ENCODE measurements around the gene FLNB. TPM values are rescaled to one million over a fixed set of nuclear protein-coding genes. Genes with fewer than 3 reads are reported as not detected.

FLNB gene
- total RNA-seq, 4 donors from 2014 or later: 82.5 to 192 (median 145) TPM

DNA sequence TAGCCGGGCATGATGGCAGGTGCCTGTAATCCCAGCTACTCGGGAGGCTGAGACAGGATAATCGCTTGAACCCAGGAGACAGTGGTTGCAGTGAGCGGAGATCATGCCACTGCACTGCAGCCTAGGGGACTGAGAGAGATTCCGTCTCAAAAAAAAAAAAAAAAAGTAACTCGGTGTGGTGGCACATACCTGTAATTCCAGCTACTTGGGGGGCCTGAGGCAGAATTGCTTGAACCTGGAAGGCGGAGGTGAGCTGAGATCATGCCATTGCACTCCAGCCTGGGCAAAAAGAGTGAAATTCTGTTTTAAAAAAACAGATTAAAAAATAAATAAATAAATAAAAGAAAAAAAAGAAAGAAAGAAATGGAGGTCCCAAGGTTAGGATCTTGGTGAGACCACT lies 6.2 kb upstream of the FLNB start:
- TF ChIP-seq, protein P1, sequence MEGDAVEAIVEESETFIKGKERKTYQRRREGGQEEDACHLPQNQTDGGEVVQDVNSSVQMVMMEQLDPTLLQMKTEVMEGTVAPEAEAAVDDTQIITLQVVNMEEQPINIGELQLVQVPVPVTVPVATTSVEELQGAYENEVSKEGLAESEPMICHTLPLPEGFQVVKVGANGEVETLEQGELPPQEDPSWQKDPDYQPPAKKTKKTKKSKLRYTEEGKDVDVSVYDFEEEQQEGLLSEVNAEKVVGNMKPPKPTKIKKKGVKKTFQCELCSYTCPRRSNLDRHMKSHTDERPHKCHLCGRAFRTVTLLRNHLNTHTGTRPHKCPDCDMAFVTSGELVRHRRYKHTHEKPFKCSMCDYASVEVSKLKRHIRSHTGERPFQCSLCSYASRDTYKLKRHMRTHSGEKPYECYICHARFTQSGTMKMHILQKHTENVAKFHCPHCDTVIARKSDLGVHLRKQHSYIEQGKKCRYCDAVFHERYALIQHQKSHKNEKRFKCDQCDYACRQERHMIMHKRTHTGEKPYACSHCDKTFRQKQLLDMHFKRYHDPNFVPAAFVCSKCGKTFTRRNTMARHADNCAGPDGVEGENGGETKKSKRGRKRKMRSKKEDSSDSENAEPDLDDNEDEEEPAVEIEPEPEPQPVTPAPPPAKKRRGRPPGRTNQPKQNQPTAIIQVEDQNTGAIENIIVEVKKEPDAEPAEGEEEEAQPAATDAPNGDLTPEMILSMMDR (IDR thresholded peaks at IDR 0.05): no peak
- ATAC-seq (ENCODE audit: low FRiP score) (no peak), DNase-seq (ENCODE audit: low spot score) (no peak)

DNA sequence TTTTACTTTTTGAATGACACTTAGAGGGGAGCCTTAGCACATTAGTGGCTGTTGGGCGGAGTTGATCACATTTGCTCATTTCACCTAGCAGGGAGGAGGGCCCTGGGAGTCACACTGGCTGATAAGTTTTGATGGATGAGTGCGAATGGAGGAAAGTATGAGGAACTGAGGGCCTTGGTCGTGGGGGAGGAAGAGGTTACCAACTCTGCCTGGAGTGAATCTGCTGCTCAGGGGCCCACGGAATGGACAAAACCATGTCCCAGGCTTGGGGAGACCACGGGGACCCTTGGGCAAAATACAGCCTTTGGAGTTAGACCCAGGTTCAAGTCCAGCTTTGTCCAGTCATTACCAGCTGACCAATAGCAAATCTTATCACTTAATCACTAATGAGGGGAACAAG lies 5.1 kb upstream of the FLNB start:
- TF ChIP-seq, protein P1 (IDR thresholded peaks at IDR 0.05): no peak
- ATAC-seq (ENCODE audit: low FRiP score) (no peak), DNase-seq (ENCODE audit: low spot score) (no peak)

DNA sequence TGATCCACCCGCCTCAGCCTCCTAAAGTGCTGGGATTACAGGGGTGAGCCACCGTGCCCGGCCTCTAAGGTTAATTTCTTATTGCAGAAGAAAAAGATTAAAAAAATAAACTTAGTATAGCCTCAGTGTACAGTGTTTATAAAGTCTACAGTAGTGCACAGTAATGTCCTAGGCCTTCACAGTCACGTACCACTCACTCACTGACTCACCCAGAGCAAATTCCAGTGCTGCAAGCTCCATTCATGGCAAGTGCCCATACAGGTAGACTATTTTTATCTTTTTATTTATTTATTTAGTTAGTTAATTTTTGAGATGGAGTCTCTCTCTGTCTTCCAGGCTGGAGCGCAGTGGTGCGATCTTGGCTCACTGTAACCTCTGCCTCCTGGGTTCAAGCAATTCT lies 3.2 kb upstream of the FLNB start:
- no peak for DNase-seq (ENCODE audit: low spot score)
- ATAC-seq (ENCODE audit: low FRiP score): no peak
- TF ChIP-seq, protein P1 (IDR thresholded peaks at IDR 0.05): no peak

DNA sequence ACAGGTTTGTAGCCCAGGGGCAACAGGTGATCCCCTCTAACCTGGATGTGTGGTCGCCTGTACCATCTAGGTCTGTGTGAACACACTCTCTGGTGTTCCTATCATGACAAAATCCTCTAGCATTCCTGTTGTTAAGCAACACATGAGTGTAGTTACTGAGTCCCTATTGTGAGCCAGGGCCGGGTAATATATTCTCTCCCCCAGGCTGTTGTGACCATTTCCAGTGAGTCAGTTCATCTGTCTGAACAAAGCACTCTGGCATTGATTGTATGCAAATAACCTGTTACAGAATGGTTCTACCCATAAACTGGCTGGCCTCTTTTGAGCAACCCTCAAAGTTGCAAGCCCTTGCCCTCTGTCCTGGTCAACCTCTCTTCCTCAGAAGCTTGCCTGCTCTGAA lies 2.6 kb upstream of the FLNB start:
- ATAC-seq (ENCODE audit: low FRiP score): peak; percentile 22

DNA sequence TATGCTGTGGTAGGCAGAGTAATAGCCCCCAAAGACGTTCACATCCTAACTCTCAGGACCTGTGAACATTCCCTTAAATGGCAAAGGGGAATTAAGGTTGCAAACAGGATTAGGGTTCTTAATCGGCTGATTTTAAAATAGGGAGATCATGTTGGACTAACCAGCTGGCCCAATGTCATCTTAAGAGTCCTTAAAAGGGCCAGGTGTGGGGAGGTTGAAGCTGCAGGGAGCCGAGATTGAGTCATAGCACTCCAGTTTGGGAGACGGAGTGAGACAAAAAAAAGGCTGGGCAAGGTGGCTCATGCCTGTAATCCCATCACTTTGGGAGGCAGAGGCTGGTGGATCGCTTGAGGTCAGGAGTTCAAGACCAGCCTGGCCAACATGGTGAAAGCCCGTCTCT lies 1.6 kb upstream of the FLNB start:
- DNase-seq (ENCODE audit: low spot score): no peak
- ATAC-seq (ENCODE audit: low FRiP score): no peak
- TF ChIP-seq, protein P1 (IDR thresholded peaks at IDR 0.05): no peak

More for the DNA sequence above, 2.6 kb upstream of the FLNB start:
- DNase-seq (ENCODE audit: low spot score): no peak
- TF ChIP-seq, protein P1 (IDR thresholded peaks at IDR 0.05): no peak

DNA sequence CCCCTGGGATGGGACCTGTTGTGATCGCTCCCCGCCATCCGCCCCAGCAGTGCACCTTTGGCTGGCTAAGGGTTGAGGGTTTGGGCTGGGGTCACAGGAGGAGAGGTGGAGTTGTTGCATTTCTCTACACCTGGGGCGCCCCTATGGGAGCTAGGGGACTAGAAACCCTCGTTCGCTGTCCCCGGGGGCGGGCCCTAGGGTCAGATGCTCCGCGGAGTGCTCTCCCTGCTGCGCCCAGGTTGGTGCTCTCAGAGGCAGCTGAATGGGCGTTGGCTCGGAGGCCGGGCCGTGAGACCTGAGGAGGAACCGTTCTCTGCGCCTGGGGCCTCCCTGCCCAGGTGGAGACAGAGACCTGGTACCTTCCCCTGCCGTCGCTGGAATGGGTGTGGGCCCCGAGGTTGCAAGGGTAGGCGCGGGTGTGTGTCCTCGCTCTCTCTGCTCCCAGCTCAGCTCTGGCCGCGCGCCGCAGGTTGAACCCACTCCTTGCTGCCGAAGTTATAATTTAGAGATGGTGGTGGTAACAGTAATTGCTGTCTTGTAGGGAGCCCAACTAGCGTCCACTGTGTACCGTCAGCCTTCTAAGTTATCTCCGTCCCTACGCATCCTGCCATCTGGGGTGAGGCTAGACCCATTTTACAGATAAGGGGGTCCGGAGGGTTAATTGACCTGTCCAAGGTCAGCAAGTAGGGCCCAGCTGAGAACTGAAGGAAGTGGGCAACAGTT lies 965 bp downstream of the FLNB start:
- TF ChIP-seq, protein P1 (IDR thresholded peaks at IDR 0.05): no peak
- no peak for ATAC-seq (ENCODE audit: low FRiP score)
- no peak for DNase-seq (ENCODE audit: low spot score)

All from omental fat pad (tissue), 4 donors.